AG10803 (cell line): ENCODE measurements around the gene ANKFY1.

Experiments
- DNase-seq: peaks from one replicate; pipeline ENCODE4 v3.0.0; 2010; ENCODE audit warnings: low read depth
- H3K4me3 ChIP-seq: 2 replicates; pipeline ENCODE4 v1.5.1; 2011; ENCODE audit warnings: mild to moderate bottlenecking, low read length, control low read depth
- CTCF ChIP-seq: conservative IDR thresholded peaks from 2 replicates; pipeline ENCODE4 v1.5.1; 2011; ENCODE audit warnings: mild to moderate bottlenecking, low read length, control low read depth, inconsistent platforms

Gene ANKFY1, protein sequence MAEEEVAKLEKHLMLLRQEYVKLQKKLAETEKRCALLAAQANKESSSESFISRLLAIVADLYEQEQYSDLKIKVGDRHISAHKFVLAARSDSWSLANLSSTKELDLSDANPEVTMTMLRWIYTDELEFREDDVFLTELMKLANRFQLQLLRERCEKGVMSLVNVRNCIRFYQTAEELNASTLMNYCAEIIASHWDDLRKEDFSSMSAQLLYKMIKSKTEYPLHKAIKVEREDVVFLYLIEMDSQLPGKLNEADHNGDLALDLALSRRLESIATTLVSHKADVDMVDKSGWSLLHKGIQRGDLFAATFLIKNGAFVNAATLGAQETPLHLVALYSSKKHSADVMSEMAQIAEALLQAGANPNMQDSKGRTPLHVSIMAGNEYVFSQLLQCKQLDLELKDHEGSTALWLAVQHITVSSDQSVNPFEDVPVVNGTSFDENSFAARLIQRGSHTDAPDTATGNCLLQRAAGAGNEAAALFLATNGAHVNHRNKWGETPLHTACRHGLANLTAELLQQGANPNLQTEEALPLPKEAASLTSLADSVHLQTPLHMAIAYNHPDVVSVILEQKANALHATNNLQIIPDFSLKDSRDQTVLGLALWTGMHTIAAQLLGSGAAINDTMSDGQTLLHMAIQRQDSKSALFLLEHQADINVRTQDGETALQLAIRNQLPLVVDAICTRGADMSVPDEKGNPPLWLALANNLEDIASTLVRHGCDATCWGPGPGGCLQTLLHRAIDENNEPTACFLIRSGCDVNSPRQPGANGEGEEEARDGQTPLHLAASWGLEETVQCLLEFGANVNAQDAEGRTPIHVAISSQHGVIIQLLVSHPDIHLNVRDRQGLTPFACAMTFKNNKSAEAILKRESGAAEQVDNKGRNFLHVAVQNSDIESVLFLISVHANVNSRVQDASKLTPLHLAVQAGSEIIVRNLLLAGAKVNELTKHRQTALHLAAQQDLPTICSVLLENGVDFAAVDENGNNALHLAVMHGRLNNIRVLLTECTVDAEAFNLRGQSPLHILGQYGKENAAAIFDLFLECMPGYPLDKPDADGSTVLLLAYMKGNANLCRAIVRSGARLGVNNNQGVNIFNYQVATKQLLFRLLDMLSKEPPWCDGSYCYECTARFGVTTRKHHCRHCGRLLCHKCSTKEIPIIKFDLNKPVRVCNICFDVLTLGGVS

GRCh38 chr17:4263282-4264215, at the start of gene ANKFY1:
Gene ANKFY1 (minus strand): TSS chr17:4263979. CDS start chr17:4263941, 38 bp downstream.
- peak; percentile 90 for DNase-seq
- TF ChIP-seq CTCF, result no peak; the same call in 1 of the 2 replicates
- peak within 1 kb of the TSS; percentile 94 for H3K4me3 ChIP-seq

DNA sequence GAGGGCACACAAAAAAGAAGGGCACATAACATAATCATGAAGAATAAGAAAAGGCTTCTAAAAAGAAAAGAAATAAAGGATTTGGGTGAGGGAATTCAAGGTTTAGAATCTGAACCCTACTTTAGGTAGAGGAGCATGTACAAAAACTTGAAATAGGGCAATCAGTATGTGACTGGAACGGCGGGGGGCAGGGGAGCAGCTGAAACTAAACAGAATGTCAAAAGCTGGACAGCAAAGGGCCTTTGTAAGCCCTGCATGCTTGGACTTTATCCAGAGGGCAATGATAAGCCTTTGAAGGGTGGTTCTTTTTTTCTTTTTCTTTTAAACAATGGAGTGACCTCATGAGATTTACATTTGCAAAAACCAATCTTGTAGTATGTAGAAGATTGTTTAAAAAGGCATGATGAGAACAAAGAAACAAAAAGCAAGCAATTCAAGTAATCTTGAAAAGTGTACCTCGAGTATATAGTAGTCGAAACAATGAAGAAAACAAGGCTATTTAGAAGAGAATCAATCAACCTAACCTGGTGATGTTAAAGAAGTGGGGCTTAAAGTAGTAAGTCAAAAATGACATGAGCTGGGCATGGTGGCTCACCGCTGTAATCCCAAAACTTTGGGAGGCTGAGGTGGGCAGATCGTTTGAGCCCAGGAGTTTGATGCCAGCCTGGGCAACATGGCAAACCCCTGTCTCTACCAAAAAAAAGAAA, 46.7 kb upstream of the ANKFY1 start:
- no peak for TF ChIP-seq CTCF
- DNase-seq, result no peak
- no peak overlapping the region for H3K4me3 ChIP-seq

DNA sequence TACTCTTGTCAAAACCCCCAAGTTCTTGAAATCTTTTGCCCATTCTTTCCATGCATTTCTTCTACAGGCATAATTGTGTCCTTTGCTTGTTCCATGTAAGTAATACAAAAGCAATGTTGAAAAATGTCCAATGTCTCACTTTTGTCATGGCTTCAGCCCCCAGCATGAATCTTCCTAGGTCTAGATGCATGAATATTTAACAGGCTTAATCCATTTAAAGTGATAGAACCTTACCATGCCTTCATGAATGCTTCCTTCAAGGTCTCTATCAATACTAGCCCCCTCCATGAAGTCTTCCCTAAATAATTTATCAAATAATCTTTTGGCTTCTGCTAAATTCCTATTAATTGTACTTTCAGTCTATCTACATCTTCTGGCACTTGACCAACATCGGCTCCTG, 46.1 kb upstream of the ANKFY1 start:
- no peak overlapping the region for H3K4me3 ChIP-seq
- DNase-seq, result no peak
- no peak for TF ChIP-seq CTCF

DNA sequence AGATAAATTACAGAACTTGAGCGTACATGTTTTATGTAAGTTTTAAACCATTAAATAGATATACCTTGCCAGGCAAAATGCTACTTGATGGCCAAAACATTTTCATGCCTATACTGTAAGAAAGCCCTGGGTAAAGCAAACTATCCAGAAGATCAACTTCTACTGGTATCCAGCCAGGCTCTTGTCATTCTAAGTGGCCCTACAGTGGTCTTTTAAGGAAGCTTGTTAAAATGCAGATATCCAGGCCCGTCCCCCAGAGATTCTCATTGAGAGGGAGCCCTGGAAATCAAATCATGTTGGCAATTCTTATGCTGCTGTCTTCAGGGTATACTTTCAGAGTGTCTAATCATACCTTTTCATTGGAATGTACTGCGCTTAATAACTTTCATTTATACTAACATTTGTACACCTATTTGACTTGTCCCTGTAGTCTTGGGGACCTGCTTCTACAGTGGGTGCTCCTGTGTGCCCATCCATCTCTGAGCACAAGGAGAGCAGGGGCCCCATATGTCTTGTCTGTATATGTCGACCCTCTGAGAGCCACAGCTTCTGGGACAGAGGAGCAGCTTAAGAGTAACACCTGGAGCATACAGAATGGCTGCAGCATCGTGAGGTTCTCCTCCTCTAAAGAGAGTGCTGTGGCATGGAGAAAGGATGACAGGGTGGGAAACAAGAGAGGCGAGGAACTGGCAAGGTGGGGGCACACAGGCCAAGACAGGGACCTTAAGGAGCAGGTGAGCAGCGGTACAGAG, 43.6 kb upstream of the ANKFY1 start:
- TF ChIP-seq CTCF, result no peak
- no peak overlapping the region for H3K4me3 ChIP-seq
- DNase-seq, result no peak

DNA sequence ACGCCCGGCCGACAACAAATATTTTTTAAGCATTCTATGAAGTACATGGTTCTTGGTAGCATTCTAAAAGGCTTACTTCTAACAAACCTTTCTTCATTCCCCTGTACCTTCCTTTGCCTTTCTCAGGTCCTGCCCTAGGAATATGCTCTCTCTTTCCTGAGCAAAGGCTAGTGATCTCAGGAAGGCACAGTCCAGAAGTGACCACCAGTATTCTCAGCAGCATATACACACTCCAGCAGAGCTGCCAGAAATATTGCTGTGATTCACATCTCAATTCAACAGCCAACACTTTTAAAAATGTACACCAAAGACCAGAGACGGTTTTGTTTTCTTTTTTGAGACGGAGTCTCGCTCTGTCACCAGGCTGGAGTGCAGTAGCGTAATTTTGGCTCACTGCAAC, 41.4 kb upstream of the ANKFY1 start:
- no peak overlapping the region for H3K4me3 ChIP-seq
- no peak for DNase-seq
- TF ChIP-seq CTCF, result no peak
